ENCODE measurements around the gene SLC9C1.
A peak's percentile ranks its signal among the peaks of the same experiment; 100 is the strongest.

Gene SLC9C1

DNA sequence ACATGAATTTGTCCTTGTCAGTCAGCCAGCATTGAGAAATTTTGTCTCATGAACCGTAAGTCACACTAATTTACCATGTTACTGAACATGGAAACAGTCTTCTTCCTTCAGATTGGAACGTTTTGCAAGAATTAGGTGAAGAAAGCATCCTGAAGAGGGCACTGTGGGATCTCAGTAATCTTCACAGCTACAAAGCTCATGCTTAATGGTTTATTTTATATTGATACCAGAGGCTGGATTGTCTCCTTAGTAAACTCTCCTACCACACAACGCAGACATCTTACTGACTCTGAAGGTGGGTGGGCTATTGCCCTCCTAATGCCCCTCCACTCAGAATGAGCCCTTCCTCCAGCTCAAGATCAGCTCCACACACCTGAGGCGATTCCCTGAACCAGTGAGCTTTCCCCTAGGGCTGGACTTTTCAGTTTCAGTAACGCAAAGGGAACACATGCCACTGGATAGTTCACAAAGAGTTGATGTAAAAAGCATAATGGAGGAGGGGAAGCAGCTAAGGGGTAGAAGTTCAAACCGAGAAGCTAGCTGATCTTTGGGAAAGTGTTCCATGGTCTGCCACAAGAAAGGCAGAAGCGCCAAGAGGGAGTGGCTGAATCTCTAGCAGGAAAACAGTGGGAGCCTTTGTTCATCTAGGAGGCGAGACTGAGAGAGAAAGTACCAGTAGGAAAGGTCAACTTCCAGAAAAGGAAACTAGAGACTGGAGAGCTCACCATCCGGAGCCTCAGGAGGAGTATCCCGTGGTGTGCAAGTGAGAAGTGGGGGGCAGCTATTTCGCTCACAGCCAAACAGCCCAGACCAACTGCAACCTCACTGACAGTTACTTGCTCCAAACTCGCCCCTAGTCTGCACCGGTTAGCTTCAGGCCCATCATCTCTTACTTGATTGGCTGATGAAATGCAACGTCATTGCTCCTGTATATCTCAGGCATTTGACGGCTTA is at the start of gene SLC9C1:
TSS of gene SLC9C1 (minus strand) at position 849 of the 954 bp plus-strand sequence. CDS start 7,425 bp downstream, outside the sequence.
- peaks cover 4% of the 10 kb centered on the region for H3K9me3 Mint-ChIP-seq
- H3K27me3 Mint-ChIP-seq, result no peaks in the 10 kb centered on the region

DNA sequence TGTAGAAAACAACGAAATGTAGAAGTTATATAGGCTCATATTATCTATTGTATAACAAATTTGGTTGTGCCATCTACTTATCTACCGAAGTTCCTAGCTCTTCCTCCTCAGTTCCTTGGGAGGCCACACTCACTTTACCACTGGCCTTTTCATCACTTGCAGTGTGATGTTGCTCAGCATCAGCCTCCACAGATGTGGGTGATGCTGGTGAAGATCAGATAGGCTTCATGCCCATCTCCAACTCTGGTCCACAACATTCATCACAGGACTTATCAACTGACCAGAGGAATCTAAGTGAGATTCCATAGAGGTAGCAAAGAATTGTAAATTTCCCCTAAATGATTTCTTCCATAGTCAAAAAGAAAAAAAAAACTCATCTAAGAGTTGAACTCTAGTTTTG is 47.4 kb upstream of the SLC9C1 start:
- Mint-ChIP-seq H3K4me3 (no peak overlapping the region), H3K36me3 (ENCODE audit: low read depth) (peaks cover 89% of the 10 kb centered on the region), H3K9me3 (no peaks in the 10 kb centered on the region), H3K4me1 (ENCODE audit: low read depth) (peaks cover 77% of the 10 kb centered on the region), H3K27ac (no peak overlapping the region), H3K27me3 (no peaks in the 10 kb centered on the region)

More for the DNA sequence above, at the start of gene SLC9C1:
- peak within 1 kb of the TSS; percentile 50 for H3K4me3 Mint-ChIP-seq
- H3K27ac Mint-ChIP-seq, result peak within 1 kb of the TSS; percentile 46
- no peaks in the 10 kb centered on the region for H3K36me3 Mint-ChIP-seq (ENCODE audit: low read depth)
- peaks cover 31% of the 10 kb centered on the region for H3K4me1 Mint-ChIP-seq (ENCODE audit: low read depth)

DNA sequence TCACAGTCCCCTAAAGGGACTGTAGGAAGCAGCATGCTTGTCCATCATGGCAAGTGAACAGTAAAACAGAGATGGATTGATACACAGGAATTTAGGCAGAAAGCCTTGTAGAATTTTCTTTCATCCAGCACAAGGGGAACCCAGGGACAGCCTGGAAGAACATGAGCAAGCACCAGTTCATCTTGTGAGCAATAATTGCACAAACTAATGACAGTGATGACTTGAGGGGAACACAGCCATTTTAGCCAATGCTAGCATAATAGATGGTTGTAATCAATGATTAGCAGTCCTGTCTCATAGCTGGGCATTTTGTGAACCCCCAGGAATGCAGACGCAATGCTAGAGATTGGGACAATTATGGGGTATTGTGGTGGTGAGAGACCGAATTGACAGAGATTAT is 45.6 kb upstream of the SLC9C1 start:
- Mint-ChIP-seq H3K4me1 (ENCODE audit: low read depth) (peaks cover 79% of the 10 kb centered on the region), H3K9me3 (no peaks in the 10 kb centered on the region), H3K27ac (peak overlapping the region; percentile 78), H3K36me3 (ENCODE audit: low read depth) (peaks cover 89% of the 10 kb centered on the region), H3K4me3 (peak overlapping the region; percentile 30), H3K27me3 (no peaks in the 10 kb centered on the region)

DNA sequence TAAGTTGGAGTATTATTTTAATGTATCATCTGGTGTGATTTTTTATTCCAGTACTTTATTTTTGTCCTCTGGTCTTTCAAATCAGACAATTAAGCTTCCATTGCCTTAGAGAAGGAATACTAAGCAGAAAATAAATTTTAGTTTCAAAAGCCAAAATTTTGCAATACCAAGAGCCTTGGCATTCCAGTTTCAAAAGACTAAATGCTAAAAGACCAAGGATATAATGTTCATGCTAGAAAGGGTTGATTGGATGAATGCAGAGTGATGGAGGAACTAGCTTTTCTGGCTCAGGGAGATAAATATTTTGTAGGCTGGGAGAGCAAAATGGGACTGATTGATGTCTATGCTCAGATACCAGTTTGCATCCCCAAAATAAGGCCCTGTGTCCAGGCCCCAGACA is 45.1 kb upstream of the SLC9C1 start:
- Mint-ChIP-seq H3K27me3 (no peaks in the 10 kb centered on the region), H3K4me3 (peak overlapping the region; percentile 30), H3K4me1 (ENCODE audit: low read depth) (peaks cover 79% of the 10 kb centered on the region), H3K9me3 (no peaks in the 10 kb centered on the region), H3K36me3 (ENCODE audit: low read depth) (peaks cover 89% of the 10 kb centered on the region), H3K27ac (peak overlapping the region; percentile 78)

DNA sequence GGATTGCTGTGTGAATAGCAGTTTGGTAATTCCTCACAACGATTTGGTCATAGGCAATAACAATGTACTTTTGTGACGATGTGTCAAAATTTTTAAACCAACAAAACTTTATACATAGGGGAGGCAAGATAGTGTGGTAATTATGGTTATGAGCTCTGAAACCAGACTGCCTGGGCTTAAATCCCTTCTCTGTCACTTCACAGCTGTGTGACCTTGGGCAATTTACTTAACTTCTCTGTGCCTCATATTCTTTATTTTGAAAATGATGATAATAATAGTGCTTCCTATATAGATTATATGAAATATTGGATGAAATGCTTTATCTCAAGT is 44.7 kb upstream of the SLC9C1 start:
- Mint-ChIP-seq H3K4me3 (peak overlapping the region; percentile 64), H3K9me3 (no peaks in the 10 kb centered on the region), H3K27ac (peak overlapping the region; percentile 78), H3K27me3 (no peaks in the 10 kb centered on the region), H3K36me3 (ENCODE audit: low read depth) (peaks cover 89% of the 10 kb centered on the region), H3K4me1 (ENCODE audit: low read depth) (peaks cover 78% of the 10 kb centered on the region)

DNA sequence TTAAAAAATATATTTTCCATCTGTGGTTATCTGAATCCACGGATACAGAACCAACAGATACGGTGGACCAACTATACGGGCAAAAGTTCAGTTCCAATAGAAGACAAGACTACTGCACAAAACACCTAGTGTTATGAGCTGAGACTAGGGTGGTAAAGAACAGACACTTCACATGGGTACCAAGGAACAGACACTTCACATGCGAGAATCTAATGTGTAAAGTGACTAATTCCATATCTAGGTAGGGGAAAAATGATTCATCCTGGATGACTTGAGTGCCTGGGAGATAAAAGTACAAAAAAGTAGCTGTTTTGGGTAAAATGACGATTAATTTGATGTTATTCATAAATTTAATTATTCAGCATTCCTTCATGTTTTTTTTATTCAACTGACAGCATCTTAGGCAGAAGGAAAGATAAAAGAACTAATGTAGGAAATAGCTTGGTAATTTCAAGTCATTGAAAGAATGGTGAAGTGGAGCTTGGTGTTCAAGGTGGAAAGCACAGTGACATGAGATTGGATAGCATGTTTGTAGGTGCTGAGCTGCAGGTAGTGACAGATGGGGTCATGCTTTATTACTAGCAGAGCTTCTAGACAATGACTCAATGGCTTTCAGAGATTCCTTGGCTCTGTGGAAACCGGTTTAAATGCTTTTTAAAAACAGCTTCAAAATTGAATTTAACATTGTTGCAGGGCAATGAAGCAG is 44.2 kb upstream of the SLC9C1 start:
- Mint-ChIP-seq H3K4me1 (ENCODE audit: low read depth) (peaks cover 77% of the 10 kb centered on the region), H3K36me3 (ENCODE audit: low read depth) (peaks cover 85% of the 10 kb centered on the region), H3K9me3 (no peaks in the 10 kb centered on the region), H3K27ac (peak overlapping the region; percentile 78), H3K4me3 (peak overlapping the region; percentile 64), H3K27me3 (no peaks in the 10 kb centered on the region)

- peak overlapping the region; percentile 89 for H3K4me3 Mint-ChIP-seq
- no peaks in the 10 kb centered on the region for H3K9me3 Mint-ChIP-seq
- H3K36me3 Mint-ChIP-seq (ENCODE audit: low read depth), result peaks cover 57% of the 10 kb centered on the region
- peaks cover 75% of the 10 kb centered on the region for H3K4me1 Mint-ChIP-seq (ENCODE audit: low read depth)
- H3K27ac Mint-ChIP-seq, result peak overlapping the region; percentile 83
- no peaks in the 10 kb centered on the region for H3K27me3 Mint-ChIP-seq
These were observed 41.4 kb upstream of the SLC9C1 start for GRCh38 chr3:112335434-112335781.

- peak overlapping the region; percentile 83 for H3K27ac Mint-ChIP-seq
- no peaks in the 10 kb centered on the region for H3K9me3 Mint-ChIP-seq
- H3K27me3 Mint-ChIP-seq, result no peaks in the 10 kb centered on the region
- H3K4me3 Mint-ChIP-seq, result peak overlapping the region; percentile 89
- H3K4me1 Mint-ChIP-seq (ENCODE audit: low read depth), result peaks cover 70% of the 10 kb centered on the region
- peaks cover 52% of the 10 kb centered on the region for H3K36me3 Mint-ChIP-seq (ENCODE audit: low read depth)
These were observed 40.8 kb upstream of the SLC9C1 start for GRCh38 chr3:112334691-112335433.

DNA sequence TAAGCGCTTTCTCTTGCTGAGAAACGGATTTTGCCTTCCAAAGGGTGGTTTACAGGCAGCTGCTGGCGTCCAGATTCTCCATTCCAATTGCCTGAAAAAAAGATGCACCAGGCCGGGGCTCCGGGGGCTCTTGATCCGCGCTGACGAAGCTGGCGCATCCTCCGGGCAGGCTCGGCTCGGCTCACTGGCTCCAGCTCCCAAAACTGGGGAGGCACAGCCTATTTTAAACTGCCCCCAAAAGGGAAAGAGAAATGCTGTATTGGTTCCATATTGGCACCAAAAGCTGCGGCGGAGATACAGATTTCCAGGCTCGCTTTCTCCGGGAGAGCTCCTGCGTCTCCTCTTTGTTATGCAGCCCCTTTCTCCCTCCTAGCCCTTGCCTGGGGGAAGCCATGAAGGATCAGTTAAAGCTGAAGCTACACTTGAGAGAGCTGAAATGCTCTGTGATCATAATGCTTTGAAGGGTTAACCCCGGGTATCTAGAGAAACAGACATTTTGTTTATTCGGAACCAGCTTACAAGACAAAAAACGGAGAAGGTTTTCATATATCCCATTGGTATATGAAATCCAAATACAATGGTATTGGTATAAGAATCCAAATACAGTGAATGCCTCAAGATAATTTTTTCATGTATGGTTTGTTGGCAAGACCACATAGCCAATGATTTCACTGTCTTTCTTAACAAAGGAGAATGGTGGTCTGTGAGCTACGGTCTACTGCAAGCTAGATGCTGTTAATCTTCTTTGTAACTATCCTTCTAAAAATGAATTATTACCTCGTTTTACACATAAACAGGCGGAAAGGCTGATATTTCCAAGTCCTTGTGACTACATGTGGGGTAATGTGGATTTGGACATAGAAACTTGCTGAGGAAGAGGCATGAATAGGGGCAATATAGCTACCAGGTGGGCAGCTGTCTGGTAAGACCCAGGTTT is 39.6 kb upstream of the SLC9C1 start:
- Mint-ChIP-seq H3K4me1 (ENCODE audit: low read depth) (peaks cover 61% of the 10 kb centered on the region), H3K36me3 (ENCODE audit: low read depth) (peaks cover 42% of the 10 kb centered on the region)

DNA sequence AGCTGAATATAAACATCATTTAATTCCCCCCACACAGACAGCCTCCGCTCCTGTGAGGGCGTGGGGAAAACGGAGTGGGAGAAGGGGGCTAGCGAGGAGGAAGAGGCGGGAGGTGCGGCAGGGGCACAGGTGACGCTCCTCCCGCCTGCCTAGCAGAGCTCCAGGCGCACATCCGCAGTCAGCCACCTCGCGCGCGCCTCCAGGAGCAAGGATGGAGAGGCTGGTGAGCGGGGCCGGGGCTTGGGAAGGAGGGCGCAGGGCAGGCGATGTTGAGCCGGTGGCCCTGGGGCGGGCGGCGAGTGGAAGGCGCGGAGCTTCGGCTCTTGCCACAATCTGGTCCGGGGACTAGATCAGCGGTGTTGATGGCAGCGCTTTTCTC is 39.0 kb upstream of the SLC9C1 start, which contains the start of gene CD200:
TSS of gene CD200 (plus strand) at position 155 of the 379 bp plus-strand sequence. CDS start at position 212, 57 bp downstream.
- H3K27ac Mint-ChIP-seq, result peak within 1 kb of the TSS; percentile 83
- no peaks in the 10 kb centered on the region for H3K9me3 Mint-ChIP-seq
- H3K36me3 Mint-ChIP-seq (ENCODE audit: low read depth), result peaks cover 36% of the 10 kb centered on the region
- peaks cover 54% of the 10 kb centered on the region for H3K4me1 Mint-ChIP-seq (ENCODE audit: low read depth)
- H3K27me3 Mint-ChIP-seq, result no peaks in the 10 kb centered on the region
- H3K4me3 Mint-ChIP-seq, result peak within 1 kb of the TSS; percentile 89

More for the DNA sequence above, 39.6 kb upstream of the SLC9C1 start:
- H3K4me3 Mint-ChIP-seq, result peak overlapping the region; percentile 89
- H3K27ac Mint-ChIP-seq, result peak overlapping the region; percentile 83
- no peaks in the 10 kb centered on the region for H3K9me3 Mint-ChIP-seq
- no peaks in the 10 kb centered on the region for H3K27me3 Mint-ChIP-seq

GRCh38 chr3:112331851-112332250 is 37.8 kb upstream of the SLC9C1 start:
- Mint-ChIP-seq H3K27ac (no peak overlapping the region), H3K4me1 (ENCODE audit: low read depth) (peaks cover 46% of the 10 kb centered on the region), H3K36me3 (ENCODE audit: low read depth) (peaks cover 32% of the 10 kb centered on the region)

GRCh38 chr3:112327371-112327951 is 33.4 kb upstream of the SLC9C1 start:
- no peak overlapping the region for H3K27ac Mint-ChIP-seq

More at GRCh38 chr3:112331851-112332250, 37.8 kb upstream of the SLC9C1 start:
- peak overlapping the region; percentile 26 for H3K4me3 Mint-ChIP-seq
- H3K27me3 Mint-ChIP-seq, result no peaks in the 10 kb centered on the region
- H3K9me3 Mint-ChIP-seq, result no peaks in the 10 kb centered on the region

GRCh38 chr3:112321867-112322652 is 28.0 kb upstream of the SLC9C1 start:
- no peak overlapping the region for H3K4me3 Mint-ChIP-seq
- H3K9me3 Mint-ChIP-seq, result no peaks in the 10 kb centered on the region
- no peaks in the 10 kb centered on the region for H3K27me3 Mint-ChIP-seq
- peaks cover 5% of the 10 kb centered on the region for H3K4me1 Mint-ChIP-seq (ENCODE audit: low read depth)
- H3K36me3 Mint-ChIP-seq (ENCODE audit: low read depth), result no peaks in the 10 kb centered on the region
- no peak overlapping the region for H3K27ac Mint-ChIP-seq

More at GRCh38 chr3:112327371-112327951, 33.4 kb upstream of the SLC9C1 start:
- H3K9me3 Mint-ChIP-seq, result no peaks in the 10 kb centered on the region
- no peaks in the 10 kb centered on the region for H3K27me3 Mint-ChIP-seq
- H3K4me1 Mint-ChIP-seq (ENCODE audit: low read depth), result peaks cover 11% of the 10 kb centered on the region
- no peak overlapping the region for H3K4me3 Mint-ChIP-seq
- H3K36me3 Mint-ChIP-seq (ENCODE audit: low read depth), result no peaks in the 10 kb centered on the region

All from stimulated activated naive CD8-positive, alpha-beta T cell treated with anti-CD3 and anti-CD28 coated beads, Interleukin-15, Interleukin-2, amounts not matched to agents 100 ng/mL and 50 ng/mL, for 24 hours (primary cell).